Spleen (tissue), 11 donors: Measurements from ENCODE around the gene SLC25A44. TPM values are rescaled to one million over a fixed set of nuclear protein-coding genes. Genes with fewer than 3 reads are reported as not detected.

ENCODE experiments used
- DNase-seq: peaks from one replicate; pipeline ENCODE4 v3.0.0-alpha.2; 2020
- H3K27ac ChIP-seq, 8 donors: fragments of 200-600 bp; sonication (generic) in 7 of 8; 1 replicate in 4 of 8; 2 replicates in 4 of 8; pipeline versions ENCODE4 v1.5.0 to v1.8.0; 2016 to 2021; ENCODE audit warnings: inconsistent platforms in 4 of 8, mild to moderate bottlenecking in 4 of 8, moderate library complexity in 1 of 8
- H3K27me3 ChIP-seq, 7 donors: fragments of 200-600 bp; sonication (generic) in 6 of 7; replicated peaks in 1 of 7; 1 replicate in 4 of 7; 2 replicates in 3 of 7; pipeline versions ENCODE4 v1.5.0 to v1.8.0; 2016 to 2021; ENCODE audit warnings: inconsistent platforms in 3 of 7, mild to moderate bottlenecking in 1 of 7
- H3K36me3 ChIP-seq, 6 donors: fragments of 200-600 bp; sonication (generic) in 5 of 6; 1 replicate in 4 of 6; 2 replicates in 2 of 6; pipeline versions ENCODE4 v1.5.0 to v1.8.0; 2016 to 2021; ENCODE audit warnings: inconsistent platforms in 2 of 6
- H3K4me1 ChIP-seq, 6 donors: fragments of 200-600 bp; sonication (generic) in 5 of 6; 1 replicate in 3 of 6; 2 replicates in 3 of 6; pipeline versions ENCODE4 v1.5.0 to v1.8.0; 2016 to 2021; ENCODE audit warnings: inconsistent platforms in 3 of 6
- H3K4me3 ChIP-seq, 8 donors: fragments of 200-600 bp; sonication (generic) in 7 of 8; 1 replicate in 4 of 8; 2 replicates in 4 of 8; pipeline versions ENCODE4 v1.5.0 to v1.8.0; 2016 to 2021; ENCODE audit warnings: inconsistent platforms in 4 of 8, mild to moderate bottlenecking in 4 of 8, moderate library complexity in 2 of 8
- H3K9me3 ChIP-seq, 8 donors: fragments of 200-600 bp; sonication (generic) in 7 of 8; 1 replicate in 4 of 8; 2 replicates in 4 of 8; pipeline versions ENCODE4 v1.5.0 to v1.8.0; 2016 to 2021; ENCODE audit warnings: inconsistent platforms in 4 of 8
- CTCF ChIP-seq, 11 experiments: fragments of 200-600 bp in 7 of 11; fragments of 450-650 bp in 4 of 11; sonication (generic) in 4 of 11; IDR thresholded peaks in 8 of 11; conservative IDR thresholded peaks in 3 of 11; 1 replicate in 7 of 11; 2 replicates in 4 of 11; pipeline versions ENCODE4 v1.4.0 to v1.8.0; 2016 to 2021; ENCODE audit warnings: antibody characterized with exemption in 11 of 11, inconsistent platforms in 4 of 11, mild to moderate bottlenecking in 1 of 11
- POLR2A ChIP-seq, 3 donors: fragments of 450-650 bp; IDR thresholded peaks; one replicate each; pipeline ENCODE4 v1.5.1; 2017; ENCODE audit warnings: antibody characterized with exemption in 3 of 3, mild to moderate bottlenecking in 1 of 3
- POLR2AphosphoS5 ChIP-seq, 3 donors: sonication (generic); formaldehyde crosslinking; IDR thresholded peaks; one replicate each; pipeline ENCODE4 v1.5.1; 2017; ENCODE audit warnings: antibody characterized with exemption in 3 of 3
- WGBS, 5 donors: extraction: QIAGEN DNeasy Blood & Tissue Kit in 3 of 5; methylation state at CpG; one replicate each; pipeline versions ENCODE4 v1.1.5 to v1.1.7; 2013 to 2018; 5-methylcytosine and 5-hydroxymethylcytosine counted together
- intact Hi-C: fragments of 100-400 bp; cut with DNase I; formaldehyde crosslinking; loops from one replicate; pipeline ENCODE4 v1.15.0; 2023; ENCODE audit warnings: low total_unique reads
- polyA plus RNA-seq, 3 donors: library from polyadenylated mRNA; stranded (reverse); fragments of 200-250 nt; gene quantifications; one replicate each; pipeline ENCODE4 v1.2.1, GENCODE V29; 2013
- total RNA-seq, 7 donors: library from RNA; depleted of rRNA in 3 of 7; stranded (reverse); fragments of >200 nt in 3 of 7; fragmentation: NEBNext Ultra II Directional in 4 of 7; extraction: Animal tissue kit (Norgen Biotek cat#: 25700) in 4 of 7; gene quantifications; one replicate each; pipeline versions ENCODE4 v1.1.0 to v1.2.1, GENCODE V29; 2016 to 2021
- donor health status: healthy with polysubstance abuse.
- donor health status: DM: no; HTN: no; CAD: no; lungs with moderate emphysema.
- donor health status: DM: no; HTN: no; CAD: no.
- donor health status: Bipolar disorder and iron deficiency.
- donor health status: healthy.
- donor health status: DM: no; HTN: no; CAD: no.
- donor health status: DM: yes; HTN: yes; CAD: no.

Gene SLC25A44
- total and polyA plus RNA-seq, 10 donors = 4.8 to 32.7 (median 24.8) TPM

GRCh38 chr1:156149374-156150332 is 44.3 kb upstream of the SLC25A44 start:
- TF ChIP-seq CTCF (IDR thresholded peaks at IDR 0.05 in 8 of 11, conservative IDR thresholded peaks at IDR 0.05 in 3 of 11) = no peak
- TF ChIP-seq POLR2AphosphoS5 (IDR thresholded peaks at IDR 0.05) = peak in 1 of 3 donors; percentile 24
- TF ChIP-seq POLR2A (IDR thresholded peaks at IDR 0.05) = no peak
- peak overlapping the region in 7 of 8 donors; percentile 72 to 92 (median 87) for H3K27ac ChIP-seq
- no peaks in the 10 kb centered on the region for H3K9me3 ChIP-seq
- H3K27me3 ChIP-seq = peaks cover 0 to 13% (median 0%) of the 10 kb centered on the region in 7 donors
- H3K4me1 ChIP-seq = peaks cover 42 to 92% (median 85%) of the 10 kb centered on the region in 6 donors
- 49 to 64% (median 58%) methylated on average over 19 to 20 of the region's 20 CpGs for WGBS, 5 donors
- intact Hi-C loops = no loop called here
- no peaks in the 10 kb centered on the region for H3K36me3 ChIP-seq
- H3K4me3 ChIP-seq = peak overlapping the region in 2 of 8 donors; percentile 6 to 47
- DNase-seq = peak; percentile 79

- peak overlapping the region in 5 of 8 donors; percentile 25 to 92 (median 66) for H3K27ac ChIP-seq
- no peak for DNase-seq
Measured at GRCh38 chr1:156150333-156151011, 43.4 kb upstream of the SLC25A44 start.

GRCh38 chr1:156151093-156151688 is 42.7 kb upstream of the SLC25A44 start:
- H3K36me3 ChIP-seq = no peaks in the 10 kb centered on the region
- DNase-seq = peak; percentile 78
- intact Hi-C loops = no loop called here
- peaks cover 37 to 100% (median 90%) of the 10 kb centered on the region in 6 donors for H3K4me1 ChIP-seq
- TF ChIP-seq CTCF (IDR thresholded peaks at IDR 0.05 in 8 of 11, conservative IDR thresholded peaks at IDR 0.05 in 3 of 11) (no peak), POLR2AphosphoS5 (IDR thresholded peaks at IDR 0.05) (peak in 2 of 3 donors; percentile 39 to 41), POLR2A (IDR thresholded peaks at IDR 0.05) (no peak)
- peaks cover 0 to 13% (median 0%) of the 10 kb centered on the region in 7 donors for H3K27me3 ChIP-seq
- H3K9me3 ChIP-seq = no peaks in the 10 kb centered on the region
- peak overlapping the region in 5 of 8 donors; percentile 25 to 92 (median 66) for H3K27ac ChIP-seq
- 53 to 76% (median 73%) methylated on average over 6 of the region's 6 CpGs for WGBS, 5 donors
- no peak overlapping the region for H3K4me3 ChIP-seq

More at GRCh38 chr1:156150333-156151011, 43.4 kb upstream of the SLC25A44 start:
- TF ChIP-seq POLR2A (IDR thresholded peaks at IDR 0.05) = no peak
- no peak for TF ChIP-seq CTCF (IDR thresholded peaks at IDR 0.05 in 8 of 11, conservative IDR thresholded peaks at IDR 0.05 in 3 of 11)
- TF ChIP-seq POLR2AphosphoS5 (IDR thresholded peaks at IDR 0.05) = no peak
- peaks cover 42 to 100% (median 90%) of the 10 kb centered on the region in 6 donors for H3K4me1 ChIP-seq
- H3K9me3 ChIP-seq = no peaks in the 10 kb centered on the region
- intact Hi-C loops = no loop called here
- no peaks in the 10 kb centered on the region for H3K36me3 ChIP-seq
- peaks cover 0 to 13% (median 0%) of the 10 kb centered on the region in 7 donors for H3K27me3 ChIP-seq
- H3K4me3 ChIP-seq = peak overlapping the region in 1 of 8 donors; percentile 47
- 53 to 77% (median 67%) methylated on average over 9 to 10 of the region's 10 CpGs for WGBS, 5 donors
